Heart left ventricle (tissue), 13 donors: Measurements from ENCODE around the gene AJAP1.

Experiments used
- CTCF ChIP-seq, 12 donors: fragments of 200-600 bp; sonication (generic) in 4 of 12; IDR thresholded peaks; one replicate each; pipeline versions ENCODE4 v1.5.0 to v1.8.0; 2018 to 2022; ENCODE audit warnings: antibody characterized with exemption in 12 of 12, mild to moderate bottlenecking in 5 of 12
- POLR2A ChIP-seq, 2 donors: fragments of 450-650 bp; IDR thresholded peaks; one replicate each; pipeline ENCODE4 v1.6.1; 2017; ENCODE audit warnings: antibody characterized with exemption in 2 of 2, mild to moderate bottlenecking in 2 of 2, moderate library complexity in 2 of 2
- donor health status: ischemic (EF 13 %, LVEDD 7.1; RV severe dilation, severe dysfunction).
- donor health status: DM: no; HTN: yes; CAD: no.
- donor health status: DM: no; HTN: no; CAD: no.
- donor health status: ischemic (EF 25% LVEDD 6.9; RV normal size, moderate dysfunction).
- donor health status: ischemic (EF 25% LVEDD 5.7; RV mildly dilated, moderate dysfunction).
- donor health status: ischemic (EF 35%, LVEDD 5.7; RV mildly dilated, moderate dysfunction).
- donor health status: nonischemic (EF 11% LVEDD 7.7; RV severe dilation, severe dysfunction).
- donor health status: DM: yes; HTN: yes; CAD: no.
- donor health status: PGD.
- donor health status: ischemic (EF 29% LVEDD 5.4; RV normal size, mild dysfunction).
- donor health status: nonischemic (EF 23%, LVEDD 6.1; RV moderate dilation, normal function).

- TF ChIP-seq CTCF (IDR thresholded peaks at IDR 0.05): no peak
- no peak for TF ChIP-seq POLR2A (IDR thresholded peaks at IDR 0.05)
Measured at GRCh38 chr1:4837752-4838151, 183.3 kb downstream of the AJAP1 start.
